ENCODE data around the gene OR51B4.

DNA sequence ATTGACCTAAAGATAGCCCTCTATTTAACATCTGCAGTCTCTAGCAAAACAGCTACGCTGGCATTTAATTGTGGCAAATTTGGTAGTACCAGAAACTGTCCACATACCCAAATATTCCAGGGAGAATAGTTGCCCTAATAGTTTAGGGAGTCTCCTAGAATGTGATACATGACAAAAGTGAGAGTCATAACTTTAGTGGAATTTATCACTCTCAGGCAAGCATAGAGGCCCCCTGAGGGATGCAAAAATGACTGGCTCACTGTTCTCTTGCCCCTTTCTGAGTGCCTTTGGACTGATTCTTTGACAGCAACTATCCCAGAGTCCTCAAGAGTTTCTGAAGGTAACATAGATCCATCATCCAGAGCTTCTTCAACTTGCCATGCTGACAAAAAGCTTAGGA, 2.3 kb upstream of the OR51B4 start:
- TF ChIP-seq, protein P1, sequence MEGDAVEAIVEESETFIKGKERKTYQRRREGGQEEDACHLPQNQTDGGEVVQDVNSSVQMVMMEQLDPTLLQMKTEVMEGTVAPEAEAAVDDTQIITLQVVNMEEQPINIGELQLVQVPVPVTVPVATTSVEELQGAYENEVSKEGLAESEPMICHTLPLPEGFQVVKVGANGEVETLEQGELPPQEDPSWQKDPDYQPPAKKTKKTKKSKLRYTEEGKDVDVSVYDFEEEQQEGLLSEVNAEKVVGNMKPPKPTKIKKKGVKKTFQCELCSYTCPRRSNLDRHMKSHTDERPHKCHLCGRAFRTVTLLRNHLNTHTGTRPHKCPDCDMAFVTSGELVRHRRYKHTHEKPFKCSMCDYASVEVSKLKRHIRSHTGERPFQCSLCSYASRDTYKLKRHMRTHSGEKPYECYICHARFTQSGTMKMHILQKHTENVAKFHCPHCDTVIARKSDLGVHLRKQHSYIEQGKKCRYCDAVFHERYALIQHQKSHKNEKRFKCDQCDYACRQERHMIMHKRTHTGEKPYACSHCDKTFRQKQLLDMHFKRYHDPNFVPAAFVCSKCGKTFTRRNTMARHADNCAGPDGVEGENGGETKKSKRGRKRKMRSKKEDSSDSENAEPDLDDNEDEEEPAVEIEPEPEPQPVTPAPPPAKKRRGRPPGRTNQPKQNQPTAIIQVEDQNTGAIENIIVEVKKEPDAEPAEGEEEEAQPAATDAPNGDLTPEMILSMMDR (IDR thresholded peaks at IDR 0.05), result no peak
- no peak for TF ChIP-seq POLR2AphosphoS5 (IDR thresholded peaks at IDR 0.05)

Measured in breast epithelium (tissue), 3 donors.